Measurements from ENCODE around the gene UEVLD.

GRCh38 chr11:18590571-18590970, 2.0 kb upstream of the UEVLD start:
- TF ChIP-seq ZNF274 (IDR thresholded peaks at IDR 0.05; ENCODE audit: low read depth, low read length) (no peak), SUZ12 (IDR thresholded peaks at IDR 0.05; ENCODE audit: extremely low read depth, insufficient read depth, insufficient read length) (no peak), YY1 (IDR thresholded peaks at IDR 0.05; ENCODE audit: insufficient read depth, insufficient read length) (no peak)

Measured in NT2/D1 (cell line).